ENCODE data around the gene LITAF.

DNA sequence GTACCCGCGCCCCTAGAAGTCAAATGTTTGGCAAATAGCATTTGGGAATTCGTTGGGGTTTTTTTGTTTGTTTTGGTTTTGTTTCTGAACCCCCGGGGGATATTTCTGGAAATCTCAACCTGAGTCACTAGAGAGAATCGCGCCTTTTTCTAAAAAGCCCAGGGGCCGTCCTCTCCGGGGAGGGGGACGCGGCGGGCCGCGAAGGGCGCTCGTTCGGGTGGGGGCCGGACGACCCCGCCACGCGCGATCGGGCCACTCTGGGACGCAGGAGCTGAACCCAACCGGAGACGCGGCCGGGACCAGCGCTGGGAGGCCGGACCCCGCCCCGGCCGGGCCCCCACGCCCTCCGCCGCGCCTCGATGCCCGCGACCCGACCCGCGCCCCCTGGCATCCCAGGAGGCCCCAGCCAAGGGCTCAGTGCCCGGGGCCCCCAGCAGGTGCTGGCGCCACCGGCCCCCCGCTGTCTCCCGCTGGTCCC, 302 bp downstream of the LITAF start:
- TF ChIP-seq FOSL2 (IDR thresholded peaks at IDR 0.05; ENCODE audit: borderline replicate concordance, low read depth) (no peak), NRF1 (IDR thresholded peaks at IDR 0.05; ENCODE audit: low read depth, low read length) (no peak), NFIC (IDR thresholded peaks at IDR 0.05; ENCODE audit: borderline replicate concordance) (no peak), TAF1 (IDR thresholded peaks at IDR 0.05; ENCODE audit: borderline replicate concordance, low read depth, low read length) (no peak), FOXJ3 (CRISPR knock-in tag; IDR thresholded peaks at IDR 0.05) (no peak), EZH2phosphoT487 (IDR thresholded peaks at IDR 0.05; ENCODE audit: borderline replicate concordance, low read depth) (no peak), FOXM1 (IDR thresholded peaks at IDR 0.05; ENCODE audit: low read depth) (no peak), MEF2A (IDR thresholded peaks at IDR 0.05; ENCODE audit: borderline replicate concordance, low read depth) (no peak), RFX5 (IDR thresholded peaks at IDR 0.05; ENCODE audit: low read length) (no peak), RAD21 (IDR thresholded peaks at IDR 0.05; ENCODE audit: low read length) (no peak), POLR2AphosphoS5 (IDR thresholded peaks at IDR 0.05; ENCODE audit: low read depth, low read length) (no peak), TCF12 (IDR thresholded peaks at IDR 0.05) (no peak)
- TF ChIP-seq, protein P1, sequence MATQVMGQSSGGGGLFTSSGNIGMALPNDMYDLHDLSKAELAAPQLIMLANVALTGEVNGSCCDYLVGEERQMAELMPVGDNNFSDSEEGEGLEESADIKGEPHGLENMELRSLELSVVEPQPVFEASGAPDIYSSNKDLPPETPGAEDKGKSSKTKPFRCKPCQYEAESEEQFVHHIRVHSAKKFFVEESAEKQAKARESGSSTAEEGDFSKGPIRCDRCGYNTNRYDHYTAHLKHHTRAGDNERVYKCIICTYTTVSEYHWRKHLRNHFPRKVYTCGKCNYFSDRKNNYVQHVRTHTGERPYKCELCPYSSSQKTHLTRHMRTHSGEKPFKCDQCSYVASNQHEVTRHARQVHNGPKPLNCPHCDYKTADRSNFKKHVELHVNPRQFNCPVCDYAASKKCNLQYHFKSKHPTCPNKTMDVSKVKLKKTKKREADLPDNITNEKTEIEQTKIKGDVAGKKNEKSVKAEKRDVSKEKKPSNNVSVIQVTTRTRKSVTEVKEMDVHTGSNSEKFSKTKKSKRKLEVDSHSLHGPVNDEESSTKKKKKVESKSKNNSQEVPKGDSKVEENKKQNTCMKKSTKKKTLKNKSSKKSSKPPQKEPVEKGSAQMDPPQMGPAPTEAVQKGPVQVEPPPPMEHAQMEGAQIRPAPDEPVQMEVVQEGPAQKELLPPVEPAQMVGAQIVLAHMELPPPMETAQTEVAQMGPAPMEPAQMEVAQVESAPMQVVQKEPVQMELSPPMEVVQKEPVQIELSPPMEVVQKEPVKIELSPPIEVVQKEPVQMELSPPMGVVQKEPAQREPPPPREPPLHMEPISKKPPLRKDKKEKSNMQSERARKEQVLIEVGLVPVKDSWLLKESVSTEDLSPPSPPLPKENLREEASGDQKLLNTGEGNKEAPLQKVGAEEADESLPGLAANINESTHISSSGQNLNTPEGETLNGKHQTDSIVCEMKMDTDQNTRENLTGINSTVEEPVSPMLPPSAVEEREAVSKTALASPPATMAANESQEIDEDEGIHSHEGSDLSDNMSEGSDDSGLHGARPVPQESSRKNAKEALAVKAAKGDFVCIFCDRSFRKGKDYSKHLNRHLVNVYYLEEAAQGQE (IDR thresholded peaks at IDR 0.05; ENCODE audit: low read depth, low read length), result no peak
- TF ChIP-seq, protein P2, sequence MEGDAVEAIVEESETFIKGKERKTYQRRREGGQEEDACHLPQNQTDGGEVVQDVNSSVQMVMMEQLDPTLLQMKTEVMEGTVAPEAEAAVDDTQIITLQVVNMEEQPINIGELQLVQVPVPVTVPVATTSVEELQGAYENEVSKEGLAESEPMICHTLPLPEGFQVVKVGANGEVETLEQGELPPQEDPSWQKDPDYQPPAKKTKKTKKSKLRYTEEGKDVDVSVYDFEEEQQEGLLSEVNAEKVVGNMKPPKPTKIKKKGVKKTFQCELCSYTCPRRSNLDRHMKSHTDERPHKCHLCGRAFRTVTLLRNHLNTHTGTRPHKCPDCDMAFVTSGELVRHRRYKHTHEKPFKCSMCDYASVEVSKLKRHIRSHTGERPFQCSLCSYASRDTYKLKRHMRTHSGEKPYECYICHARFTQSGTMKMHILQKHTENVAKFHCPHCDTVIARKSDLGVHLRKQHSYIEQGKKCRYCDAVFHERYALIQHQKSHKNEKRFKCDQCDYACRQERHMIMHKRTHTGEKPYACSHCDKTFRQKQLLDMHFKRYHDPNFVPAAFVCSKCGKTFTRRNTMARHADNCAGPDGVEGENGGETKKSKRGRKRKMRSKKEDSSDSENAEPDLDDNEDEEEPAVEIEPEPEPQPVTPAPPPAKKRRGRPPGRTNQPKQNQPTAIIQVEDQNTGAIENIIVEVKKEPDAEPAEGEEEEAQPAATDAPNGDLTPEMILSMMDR (IDR thresholded peaks at IDR 0.05), result no peak

Measured in SK-N-SH (cell line).